Measurements from ENCODE around the gene DNAJC10.
"Not testable (repeated sequence)": the region's sequence is repeated elsewhere in the genome, so short reads cannot be mapped to it uniquely, and the experiment has no call there.

DNAJC10 gene

DNA sequence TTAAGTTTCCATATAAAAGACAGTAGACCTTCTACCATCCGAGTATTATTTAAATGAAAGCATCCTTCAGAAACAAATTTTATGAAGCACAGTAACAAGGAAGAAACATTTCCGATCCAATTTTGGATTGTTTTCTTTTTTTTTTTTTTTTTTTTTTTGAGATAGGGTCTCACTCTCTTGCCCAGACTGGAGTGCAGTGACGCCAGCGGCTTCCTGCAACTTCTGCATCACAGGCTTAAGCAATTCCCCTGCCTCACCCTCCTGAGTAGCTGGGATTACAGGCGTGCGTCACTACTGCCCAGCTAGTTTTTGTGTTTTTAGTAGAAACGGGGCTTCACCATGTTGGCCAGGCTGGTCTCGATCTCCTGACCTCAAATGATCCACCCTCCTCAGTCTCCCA lies 3.1 kb downstream of the DNAJC10 start:
- not testable (repeated sequence) for H3K27ac ChIP-seq, H3K4me3 ChIP-seq

DNA sequence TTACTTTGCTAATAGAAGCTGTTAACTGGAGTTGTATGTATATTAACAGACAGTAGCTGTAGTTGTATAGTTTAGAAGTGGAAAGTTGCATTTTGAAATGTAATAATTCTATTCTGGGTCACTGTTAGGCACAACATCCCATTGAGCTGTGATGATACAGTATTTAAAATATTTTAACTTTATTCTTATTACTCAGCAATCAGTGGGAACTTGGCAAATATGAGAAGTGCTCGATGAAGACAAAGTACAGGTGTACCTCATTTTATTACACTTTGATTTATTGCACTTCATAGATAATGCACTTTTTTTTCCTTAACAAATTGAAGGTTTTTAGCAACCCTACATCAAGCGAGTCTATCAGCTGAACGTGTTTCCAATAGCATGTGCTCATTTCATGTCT lies 8.6 kb downstream of the DNAJC10 start:
- Histone ChIP-seq H3K4me3 (no peak overlapping the region), H3K27ac (no peak overlapping the region)

DNA sequence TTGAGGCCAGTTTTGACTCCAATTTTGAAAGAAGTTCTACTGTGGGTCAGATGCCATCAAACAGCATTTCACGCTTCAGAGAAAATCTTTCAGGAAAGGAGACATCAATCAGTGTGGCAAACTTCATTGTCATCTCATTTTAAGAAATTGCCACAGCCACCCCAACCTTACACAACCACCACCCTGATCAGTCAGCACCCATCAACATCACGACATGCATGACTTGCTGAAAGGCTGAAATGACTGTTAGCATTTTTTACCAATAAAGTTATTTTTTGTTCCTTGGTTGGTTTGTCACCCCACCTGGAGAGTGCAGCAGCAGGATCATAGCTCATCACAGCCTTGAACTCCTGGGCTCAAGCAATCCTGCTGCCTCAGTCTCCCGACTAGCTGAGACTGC lies 10.4 kb downstream of the DNAJC10 start:
- no peak overlapping the region for H3K4me3 ChIP-seq
- no peak overlapping the region for H3K27ac ChIP-seq

DNA sequence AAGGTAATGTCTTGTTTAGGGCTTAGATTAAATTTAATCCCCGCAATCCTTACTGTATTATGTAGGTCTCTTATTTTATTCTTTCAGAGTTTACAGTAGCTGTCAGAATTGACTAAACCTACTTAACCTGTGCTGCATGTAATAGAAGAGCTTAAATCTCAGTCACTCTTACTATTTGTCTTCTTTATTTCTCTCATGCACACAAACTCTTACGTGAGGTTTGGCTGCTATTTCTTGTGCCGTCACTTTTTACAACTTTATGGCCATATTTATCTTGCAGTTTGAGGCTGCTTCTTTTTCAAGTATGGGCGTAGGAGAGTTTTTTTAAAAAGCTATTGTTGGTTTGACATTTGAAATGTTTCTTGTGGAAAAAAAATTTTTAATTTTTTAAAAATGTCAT lies 12.0 kb downstream of the DNAJC10 start:
- Histone ChIP-seq H3K4me3 (no peak overlapping the region), H3K27ac (no peak overlapping the region)

DNA sequence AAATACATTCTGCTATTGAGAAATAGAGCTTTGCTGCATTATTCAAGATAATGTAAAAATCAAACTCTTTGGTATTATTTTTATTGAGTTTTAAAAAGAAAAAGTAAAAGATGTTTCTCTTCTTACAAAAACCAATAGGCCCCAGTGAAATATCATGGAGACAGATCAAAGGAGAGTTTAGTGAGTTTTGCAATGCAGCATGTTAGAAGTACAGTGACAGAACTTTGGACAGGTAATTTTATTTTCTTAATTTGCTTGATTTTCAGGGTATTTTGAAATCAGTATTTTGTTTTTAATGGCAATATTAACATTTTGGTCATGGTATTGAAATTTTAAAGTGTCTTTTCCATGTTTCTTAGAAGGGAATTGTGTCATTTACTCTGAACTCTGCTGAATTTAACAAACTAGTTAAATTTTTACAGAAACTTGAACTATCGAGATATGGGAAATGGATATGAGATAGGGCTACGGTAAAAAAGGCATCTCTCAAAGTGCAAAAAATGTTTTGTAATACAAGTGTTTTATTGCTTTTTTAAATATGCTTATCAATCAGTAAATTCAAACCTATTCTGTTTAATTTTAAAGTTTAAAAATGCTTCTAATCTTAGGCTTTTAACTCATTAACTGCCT lies 13.8 kb downstream of the DNAJC10 start:
- H3K27ac ChIP-seq: no peak overlapping the region
- no peak overlapping the region for H3K4me3 ChIP-seq

DNA sequence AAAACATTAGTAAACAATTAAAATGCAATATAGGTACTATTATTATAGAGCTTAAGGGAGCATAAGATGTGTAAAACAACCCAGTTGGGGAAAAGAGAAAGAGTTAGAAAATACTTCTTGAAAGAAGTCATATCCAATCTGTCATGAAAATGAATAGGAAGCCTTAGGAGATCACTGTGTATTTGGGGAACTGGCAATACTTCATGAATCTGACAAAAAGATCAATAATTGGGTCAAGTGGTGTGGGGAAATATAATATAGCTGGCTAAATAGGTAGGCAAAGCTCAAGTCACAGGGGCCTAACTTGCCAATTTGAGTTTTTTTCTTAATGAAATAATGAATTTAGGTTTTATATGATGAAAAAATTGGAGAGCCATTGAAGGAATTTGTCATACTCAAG lies 14.4 kb downstream of the DNAJC10 start:
- Histone ChIP-seq H3K4me3 (no peak overlapping the region), H3K27ac (no peak overlapping the region)

DNA sequence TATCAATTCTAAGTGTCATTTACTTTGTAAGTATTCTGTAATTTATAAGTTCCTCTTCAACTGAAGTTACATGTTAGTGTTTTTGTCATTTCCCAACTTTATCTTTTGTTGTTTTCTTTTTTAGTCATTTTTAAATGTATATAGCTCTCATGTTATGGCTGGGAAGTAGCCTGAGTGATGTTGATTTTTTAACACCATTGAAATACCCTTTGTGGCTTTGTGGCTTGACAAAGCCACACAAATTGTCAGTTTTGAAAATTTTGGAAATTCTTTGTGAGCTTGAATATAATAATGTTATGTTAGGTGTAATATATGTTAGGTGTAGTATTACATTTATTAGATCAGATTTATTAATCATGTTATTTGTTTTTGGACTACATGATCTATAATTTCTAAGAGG lies 16.7 kb downstream of the DNAJC10 start:
- H3K4me3 ChIP-seq: no peak overlapping the region
- no peak overlapping the region for H3K27ac ChIP-seq

DNA sequence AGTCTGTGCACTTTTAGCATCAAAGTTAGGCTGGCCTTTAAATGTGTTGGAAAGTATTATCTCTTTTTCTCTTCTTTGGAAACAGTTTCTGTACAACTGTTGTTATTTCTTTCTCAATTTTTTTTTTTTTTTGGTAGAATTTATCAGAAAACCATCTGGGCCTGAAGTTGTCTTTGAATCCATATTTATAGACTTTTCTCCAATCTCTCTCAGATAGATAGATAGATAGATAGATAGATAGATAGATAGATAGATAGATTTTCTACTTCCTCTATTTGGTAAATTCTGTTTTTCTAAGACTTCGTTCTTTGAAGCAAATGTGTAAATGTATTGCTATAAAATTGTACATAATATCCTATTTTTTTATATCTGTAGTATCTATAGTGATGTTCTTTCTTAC lies 17.5 kb downstream of the DNAJC10 start:
- Histone ChIP-seq H3K27ac (no peak overlapping the region), H3K4me3 (no peak overlapping the region)

DNA sequence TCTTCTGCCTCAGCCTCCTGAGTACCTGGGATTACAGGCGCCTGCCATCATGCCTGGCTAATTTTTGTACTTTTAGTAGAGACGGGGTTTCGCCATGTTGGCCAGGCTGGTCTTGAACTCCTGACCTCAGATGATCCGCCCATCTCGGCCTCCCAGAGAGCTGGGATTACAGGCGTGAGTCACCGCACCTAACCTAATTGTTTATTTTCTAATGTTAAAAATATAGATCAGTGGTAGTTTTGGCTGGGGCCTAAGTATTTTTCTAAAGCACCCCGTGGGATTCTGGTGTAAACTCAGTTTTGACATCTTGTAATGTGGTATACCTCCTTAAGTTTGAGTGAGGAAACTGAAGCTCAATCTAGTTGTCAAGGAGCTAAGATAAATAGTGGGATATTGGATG lies 20.8 kb downstream of the DNAJC10 start:
- H3K27ac ChIP-seq, H3K4me3 ChIP-seq: not testable (repeated sequence)

DNA sequence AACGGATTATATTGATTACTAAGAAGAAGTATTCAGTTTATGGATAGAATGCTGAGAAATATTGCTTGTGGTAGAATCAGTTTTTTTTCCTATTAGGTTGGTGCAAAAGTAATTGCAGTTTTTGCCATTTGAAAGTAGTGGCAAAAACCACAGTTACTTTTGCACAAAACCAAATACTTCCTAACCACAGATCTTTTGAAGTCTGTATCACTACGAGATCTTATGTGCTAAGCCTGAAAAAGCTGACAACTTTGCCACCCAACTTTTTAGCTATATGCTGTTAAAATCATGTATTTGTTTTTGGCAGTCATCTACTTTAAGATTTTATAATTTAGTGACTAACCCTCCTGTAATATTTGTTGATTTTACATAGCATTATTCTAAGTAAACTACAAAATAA lies 24.6 kb downstream of the DNAJC10 start:
- no peak overlapping the region for H3K4me3 ChIP-seq
- H3K27ac ChIP-seq: no peak overlapping the region

DNA sequence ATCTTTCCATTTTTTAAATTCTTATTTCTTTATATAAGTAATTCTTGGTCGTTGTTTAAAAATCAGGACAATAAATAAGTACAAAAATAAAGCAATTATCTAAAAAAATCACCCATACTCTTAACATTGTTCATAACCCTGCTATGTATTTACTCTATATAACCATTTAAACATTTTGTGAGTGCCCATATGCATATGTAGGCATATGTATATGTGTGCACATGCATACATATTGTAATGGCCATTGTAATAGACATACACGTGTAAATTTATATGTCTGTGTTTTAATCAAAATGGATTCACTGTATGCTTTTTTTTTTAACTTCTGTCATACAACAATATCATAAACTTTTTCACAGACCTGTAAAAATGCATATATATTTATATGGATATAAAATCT lies 25.6 kb downstream of the DNAJC10 start:
- Histone ChIP-seq H3K27ac (no peak overlapping the region), H3K4me3 (no peak overlapping the region)

DNA sequence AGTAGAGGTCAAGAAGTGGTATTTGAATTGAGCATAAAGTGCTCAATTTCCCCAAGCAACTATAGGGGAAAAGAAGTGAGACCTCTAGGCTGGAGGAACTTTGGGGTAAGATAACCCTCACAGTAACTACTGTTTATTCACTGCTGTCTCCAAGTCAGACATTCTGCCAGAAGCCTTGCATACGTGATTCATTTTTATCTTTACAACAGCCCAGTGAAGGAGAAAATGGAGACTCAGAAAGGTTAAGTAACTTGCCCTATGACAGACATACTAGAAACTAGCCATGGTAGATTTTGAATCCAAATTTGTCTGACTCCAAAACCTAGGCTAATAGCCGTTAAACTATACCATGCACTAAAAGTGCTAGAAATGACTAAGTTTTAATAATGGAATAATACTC lies 28.4 kb downstream of the DNAJC10 start:
- no peak overlapping the region for H3K4me3 ChIP-seq
- H3K27ac ChIP-seq: no peak overlapping the region

DNA sequence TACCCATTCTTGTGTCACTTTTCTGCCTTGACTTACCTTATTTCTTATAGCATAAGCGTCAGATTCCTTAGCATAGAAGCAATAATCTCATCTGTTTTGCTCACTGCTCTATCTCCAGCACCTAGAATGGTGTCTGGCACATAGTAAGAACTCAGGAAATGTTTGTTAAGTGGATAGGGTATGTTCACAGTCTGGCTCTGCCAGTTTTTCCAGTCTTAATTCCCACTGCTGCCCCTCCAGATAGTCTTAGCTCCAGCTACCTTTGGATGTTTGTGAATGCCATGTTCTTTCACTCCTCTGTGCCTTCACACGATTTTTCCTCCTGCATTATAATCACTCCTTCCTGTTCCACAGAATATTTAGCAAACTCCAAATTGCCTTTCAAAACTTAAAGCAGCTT lies 29.0 kb downstream of the DNAJC10 start:
- Histone ChIP-seq H3K4me3 (no peak overlapping the region), H3K27ac (no peak overlapping the region)

DNA sequence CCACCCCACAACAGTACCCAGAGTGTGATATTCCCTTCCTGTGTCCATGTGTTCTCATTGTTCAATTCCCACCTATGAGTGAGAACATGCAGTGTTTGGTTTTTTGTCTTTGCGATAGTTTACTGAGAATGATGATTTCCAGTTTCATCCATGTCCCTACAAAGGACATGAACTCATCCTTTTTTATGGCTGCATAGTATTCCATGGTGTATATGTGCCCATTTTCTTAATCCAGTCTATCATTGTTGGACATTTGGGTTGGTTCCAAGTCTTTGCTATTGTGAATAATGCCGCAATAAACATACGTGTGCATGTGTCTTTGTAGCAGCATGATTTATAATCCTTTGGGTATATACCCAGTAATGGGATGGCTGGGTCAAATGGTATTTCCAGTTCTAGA lies 29.8 kb downstream of the DNAJC10 start:
- not testable (repeated sequence) for H3K4me3 ChIP-seq, H3K27ac ChIP-seq

DNA sequence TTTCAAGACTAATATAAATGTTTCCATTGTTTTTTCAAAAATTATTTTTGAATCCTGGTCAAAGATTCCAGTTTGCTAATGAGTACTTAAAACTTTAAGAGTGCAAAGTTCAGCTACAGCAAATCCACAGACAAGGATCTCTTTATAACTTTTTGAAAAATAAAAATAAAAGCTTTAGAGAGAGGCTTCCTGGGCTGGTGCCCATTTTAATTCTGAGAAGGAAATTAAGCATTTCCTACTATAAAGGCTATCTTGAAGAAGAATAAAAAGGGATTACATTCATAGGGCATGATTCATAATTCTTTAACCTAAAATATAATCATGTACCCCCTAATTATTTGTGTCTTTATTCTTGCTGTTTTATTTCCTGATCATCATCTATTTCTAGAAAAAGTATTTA lies 38.2 kb downstream of the DNAJC10 start:
- no peak overlapping the region for H3K27ac ChIP-seq
- no peak overlapping the region for H3K4me3 ChIP-seq

DNA sequence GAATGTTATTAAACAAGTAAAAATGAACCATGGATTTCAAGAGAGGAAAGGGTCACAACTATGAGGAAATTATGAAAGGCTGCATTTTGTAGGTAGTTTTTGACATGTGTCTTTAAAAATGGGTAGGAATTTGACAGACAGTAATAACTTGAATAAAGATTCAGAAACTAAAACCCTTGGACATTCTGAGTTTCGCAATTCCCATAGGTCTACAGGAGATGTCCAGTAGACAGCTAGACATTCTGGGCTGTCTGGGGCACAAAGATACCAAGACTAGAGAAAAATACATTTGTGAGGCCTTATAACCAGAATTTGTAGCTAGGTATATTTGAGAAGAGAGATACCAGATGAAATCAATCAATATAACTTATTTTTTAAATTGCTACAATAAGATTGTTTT lies 42.3 kb downstream of the DNAJC10 start:
- no peak overlapping the region for H3K27ac ChIP-seq
- no peak overlapping the region for H3K4me3 ChIP-seq

DNA sequence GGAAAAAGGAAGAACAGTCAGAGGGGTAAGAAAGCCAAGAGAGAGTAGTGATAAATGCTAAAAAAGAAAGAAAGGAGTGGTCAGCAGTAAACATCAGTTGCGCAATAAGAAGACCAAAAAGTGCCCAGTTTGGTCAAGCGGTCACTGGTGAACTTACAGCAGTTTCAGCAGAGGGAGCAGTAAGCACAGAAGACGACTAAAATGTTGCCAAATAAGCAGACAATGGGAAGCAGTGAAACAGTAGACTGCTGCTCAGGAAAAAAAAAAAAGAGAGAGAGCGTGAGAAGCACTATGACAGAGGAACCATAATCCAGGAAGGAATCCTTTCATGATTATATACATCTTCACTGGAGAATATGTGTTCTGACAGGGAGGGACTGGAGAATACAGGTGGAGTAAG lies 45.8 kb downstream of the DNAJC10 start:
- H3K4me3 ChIP-seq: no peak overlapping the region
- H3K27ac ChIP-seq: peak overlapping the region in 3 of 21 experiments; percentile 7 to 24 (median 14)

DNA sequence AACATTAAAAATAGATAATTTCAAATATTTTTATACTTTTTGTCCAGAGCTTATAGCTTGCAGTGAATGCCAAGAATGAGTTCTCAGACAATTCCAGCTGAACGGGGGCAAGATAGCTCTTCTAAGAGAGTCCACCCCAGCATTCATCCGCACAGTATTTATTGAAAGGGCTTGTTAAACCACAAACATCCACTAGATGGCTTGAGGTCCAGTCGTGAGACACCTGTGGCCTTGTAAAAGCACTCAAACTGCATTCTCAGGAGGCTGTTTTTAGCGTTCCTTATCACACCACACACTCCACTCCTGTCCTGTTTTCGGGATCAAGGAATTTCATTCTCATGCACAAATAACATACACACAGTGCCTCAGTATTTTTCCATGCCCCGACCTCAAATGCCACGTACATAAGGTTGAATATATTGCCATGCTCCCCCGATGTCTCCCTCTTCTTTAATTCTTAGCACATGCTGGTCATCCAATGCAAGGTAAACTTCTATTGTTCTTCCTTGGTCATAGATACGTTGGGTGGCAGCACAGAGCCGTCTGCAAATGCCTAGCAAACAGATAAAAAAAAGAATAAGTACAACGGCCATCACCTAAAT lies 47.4 kb downstream of the DNAJC10 start:
- H3K4me3 ChIP-seq: no peak overlapping the region
- H3K27ac ChIP-seq: no peak overlapping the region

DNA sequence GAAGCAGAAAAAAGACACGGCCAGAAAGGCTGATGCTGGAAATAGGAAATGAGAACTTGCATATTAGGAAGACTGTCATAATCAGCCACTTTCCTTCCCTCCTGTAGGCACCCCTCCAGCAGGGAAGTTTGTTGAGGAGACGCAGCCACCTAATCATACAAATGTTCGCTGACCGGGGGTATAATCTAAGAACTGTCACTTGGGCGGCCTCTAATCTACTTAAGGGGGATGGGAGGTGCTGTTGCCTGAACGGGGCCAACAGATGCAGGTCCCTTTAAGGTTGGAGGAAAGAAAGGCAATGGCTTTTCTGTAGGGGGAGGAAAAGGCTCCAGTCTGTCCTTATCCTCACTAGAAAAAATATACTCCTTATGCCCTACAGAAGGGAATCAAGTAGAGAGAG lies 50.6 kb downstream of the DNAJC10 start:
- Histone ChIP-seq H3K27ac (no peak overlapping the region), H3K4me3 (no peak overlapping the region)

DNA sequence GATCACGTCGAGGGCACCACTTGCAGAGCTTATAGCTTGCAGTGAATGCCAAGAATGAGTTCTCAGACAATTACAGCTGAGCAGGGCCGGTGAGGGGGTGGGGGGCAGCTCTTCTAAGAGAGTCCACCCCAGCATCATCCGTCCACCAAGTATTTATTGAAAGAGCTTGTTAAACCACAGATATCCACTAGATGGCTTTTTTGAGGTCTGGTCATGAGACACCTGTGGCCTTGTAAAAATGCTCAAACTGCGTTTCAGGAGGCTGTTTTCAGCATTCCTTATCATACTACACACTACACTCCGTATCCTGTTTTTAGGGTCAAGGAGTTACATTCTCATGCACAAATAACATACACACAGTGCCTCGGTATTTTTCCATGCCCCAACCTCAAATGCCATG lies 51.5 kb downstream of the DNAJC10 start:
- Histone ChIP-seq H3K4me3 (no peak overlapping the region), H3K27ac (no peak overlapping the region)

DNA sequence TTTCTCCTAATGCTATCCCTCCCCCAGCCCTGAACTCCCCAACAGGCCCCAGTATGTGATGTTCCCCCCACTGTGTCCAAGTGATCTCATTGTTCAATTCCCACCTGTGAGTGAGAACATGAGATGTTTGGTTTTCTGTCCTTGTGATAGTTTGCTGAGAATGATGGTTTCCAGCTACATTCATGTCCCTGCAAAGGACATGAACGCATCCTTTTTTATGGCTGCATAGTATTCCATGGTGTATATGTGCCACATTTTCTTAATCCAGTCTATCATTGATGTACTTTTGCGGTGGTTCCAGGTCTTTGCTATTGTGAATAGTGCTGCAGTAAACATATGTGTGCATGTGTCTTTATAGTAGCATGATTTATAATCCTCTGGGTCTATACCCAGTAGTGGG lies 52.9 kb downstream of the DNAJC10 start:
- H3K4me3 ChIP-seq: not testable (repeated sequence)

DNA sequence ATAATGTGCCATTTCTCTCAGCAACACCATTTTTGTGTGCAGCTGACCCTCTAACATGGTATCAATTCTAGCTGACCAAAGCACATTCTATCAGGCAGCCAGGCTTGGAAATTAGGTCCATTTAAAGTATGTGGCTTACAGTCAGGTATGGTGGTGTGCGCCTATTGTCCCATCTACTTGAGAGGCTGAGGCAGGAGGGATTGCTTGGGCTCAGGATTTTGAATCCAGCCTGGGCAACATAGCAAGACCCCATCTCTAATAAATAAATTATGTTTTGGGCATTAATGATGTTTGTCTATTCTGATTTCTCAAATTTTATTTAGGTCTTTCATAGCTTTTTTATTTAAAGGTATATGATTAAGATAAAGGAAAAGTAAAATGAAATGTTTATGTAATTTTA lies 63.3 kb downstream of the DNAJC10 start:
- H3K27ac ChIP-seq: no peak overlapping the region

More for the DNA sequence above, 52.9 kb downstream of the DNAJC10 start:
- not testable (repeated sequence) for H3K27ac ChIP-seq

More for the DNA sequence above, 63.3 kb downstream of the DNAJC10 start:
- H3K4me3 ChIP-seq: no peak overlapping the region
